RCC 7860 (cell line): ENCODE results near the gene ZBTB1.

Experiments used
- DNase-seq: peaks from one replicate; pipeline ENCODE4 v3.0.0-alpha.2; 2015; ENCODE audit warnings: low spot score
- FAIRE-seq: peaks from 2 replicates; lab custom pipeline; 2012; peaks lifted over from hg19 to GRCh38; lab: Jason Lieb, UNC

ZBTB1 gene, protein sequence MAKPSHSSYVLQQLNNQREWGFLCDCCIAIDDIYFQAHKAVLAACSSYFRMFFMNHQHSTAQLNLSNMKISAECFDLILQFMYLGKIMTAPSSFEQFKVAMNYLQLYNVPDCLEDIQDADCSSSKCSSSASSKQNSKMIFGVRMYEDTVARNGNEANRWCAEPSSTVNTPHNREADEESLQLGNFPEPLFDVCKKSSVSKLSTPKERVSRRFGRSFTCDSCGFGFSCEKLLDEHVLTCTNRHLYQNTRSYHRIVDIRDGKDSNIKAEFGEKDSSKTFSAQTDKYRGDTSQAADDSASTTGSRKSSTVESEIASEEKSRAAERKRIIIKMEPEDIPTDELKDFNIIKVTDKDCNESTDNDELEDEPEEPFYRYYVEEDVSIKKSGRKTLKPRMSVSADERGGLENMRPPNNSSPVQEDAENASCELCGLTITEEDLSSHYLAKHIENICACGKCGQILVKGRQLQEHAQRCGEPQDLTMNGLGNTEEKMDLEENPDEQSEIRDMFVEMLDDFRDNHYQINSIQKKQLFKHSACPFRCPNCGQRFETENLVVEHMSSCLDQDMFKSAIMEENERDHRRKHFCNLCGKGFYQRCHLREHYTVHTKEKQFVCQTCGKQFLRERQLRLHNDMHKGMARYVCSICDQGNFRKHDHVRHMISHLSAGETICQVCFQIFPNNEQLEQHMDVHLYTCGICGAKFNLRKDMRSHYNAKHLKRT

DNA sequence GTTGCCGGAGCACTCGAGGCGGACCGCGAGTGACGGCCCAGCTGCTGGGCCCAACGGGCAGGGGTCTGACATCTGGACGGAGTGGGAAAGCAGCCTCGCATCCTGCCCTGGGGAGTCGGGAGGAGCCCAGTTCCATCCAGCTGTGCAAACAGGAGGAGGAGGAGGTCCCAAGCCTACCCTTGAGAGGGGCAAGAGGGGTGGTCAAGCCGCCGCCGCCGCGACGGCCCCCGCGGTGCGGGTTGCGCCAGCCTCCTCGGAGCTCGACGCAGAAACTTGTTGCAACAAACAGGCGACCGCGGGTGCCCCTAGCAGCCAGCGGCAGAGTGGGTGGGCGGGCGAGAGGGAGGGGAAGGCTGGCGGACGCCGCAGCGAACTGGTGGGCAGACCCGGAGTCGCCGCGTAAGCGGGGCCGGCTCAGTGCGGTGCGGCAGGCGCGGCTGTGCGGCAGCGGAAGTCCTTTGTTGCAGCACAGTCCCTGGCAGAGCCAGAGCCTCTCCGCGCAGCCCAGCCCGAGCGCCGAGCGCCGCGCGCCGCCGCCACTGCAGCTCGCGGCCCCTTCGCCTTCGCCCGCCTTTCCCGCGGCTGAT lies at the start of gene ZBTB1:
Gene ZBTB1 (plus strand): TSS at position 461 of the 587 bp plus-strand sequence. CDS start 16,735 bp downstream, outside the sequence.
- FAIRE-seq (no peak), DNase-seq (peak; percentile 65)

DNA sequence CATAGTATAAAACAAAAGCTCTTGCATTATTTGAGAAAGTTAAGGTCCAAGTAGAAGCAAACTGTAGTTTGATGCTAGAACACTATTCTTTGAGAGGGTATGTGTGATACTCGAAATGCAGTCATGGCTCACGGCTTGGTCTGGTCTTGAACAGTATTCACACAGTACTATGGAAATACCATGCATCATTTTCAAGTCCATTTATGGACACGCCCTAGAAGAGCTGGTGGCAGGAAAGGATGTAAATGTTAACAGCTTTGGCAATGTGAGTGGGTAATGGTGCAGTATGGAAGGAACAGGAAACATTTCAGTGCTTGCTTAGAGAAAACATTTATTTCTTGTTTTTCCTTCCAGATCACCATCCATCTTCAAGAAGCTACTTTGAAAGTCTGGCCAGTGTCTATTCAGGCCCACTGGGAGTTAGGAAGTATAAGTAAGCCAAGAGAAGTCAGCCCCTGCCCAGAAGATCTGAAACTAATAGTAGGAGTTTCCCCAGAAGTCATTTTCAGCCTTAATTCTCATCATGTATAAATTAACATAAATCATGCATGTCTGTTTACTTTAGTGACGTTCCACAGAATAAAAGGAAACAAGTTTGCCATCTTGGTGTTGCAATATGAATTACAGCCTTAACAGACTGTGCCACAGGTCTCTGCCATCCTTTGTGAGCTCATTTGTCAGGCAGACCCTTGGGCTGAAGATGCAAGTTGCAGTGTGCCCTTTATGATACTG lies 45.0 kb upstream of the ZBTB1 start:
- DNase-seq (no peak), FAIRE-seq (no peak)

- FAIRE-seq = no peak
Observed at GRCh38 chr14:64461221-64461620, 43.3 kb upstream of the ZBTB1 start.

DNA sequence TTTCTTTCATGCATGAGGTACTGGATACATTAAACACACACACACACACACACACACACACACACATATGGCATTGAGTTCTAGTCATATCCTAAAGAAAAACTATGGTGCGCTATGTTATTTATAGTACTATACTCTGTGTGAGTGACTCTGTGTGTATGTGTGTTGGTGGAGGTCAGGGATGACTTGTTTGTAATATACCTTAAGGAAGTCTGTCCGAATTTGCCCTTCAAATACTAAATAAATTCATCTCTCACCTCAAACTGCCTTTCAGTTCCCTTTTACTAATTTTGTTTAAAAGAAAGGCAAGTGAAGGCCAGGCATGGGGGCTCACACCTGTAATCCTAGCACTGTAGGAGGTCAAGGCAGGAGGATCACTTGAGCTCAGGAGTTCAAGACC lies 41.4 kb upstream of the ZBTB1 start:
- DNase-seq = no peak
- no peak for FAIRE-seq

More at GRCh38 chr14:64461221-64461620, 43.3 kb upstream of the ZBTB1 start:
- no peak for DNase-seq

- DNase-seq (no peak), FAIRE-seq (no peak)
Observed at GRCh38 chr14:64463873-64464272, 40.7 kb upstream of the ZBTB1 start.

DNA sequence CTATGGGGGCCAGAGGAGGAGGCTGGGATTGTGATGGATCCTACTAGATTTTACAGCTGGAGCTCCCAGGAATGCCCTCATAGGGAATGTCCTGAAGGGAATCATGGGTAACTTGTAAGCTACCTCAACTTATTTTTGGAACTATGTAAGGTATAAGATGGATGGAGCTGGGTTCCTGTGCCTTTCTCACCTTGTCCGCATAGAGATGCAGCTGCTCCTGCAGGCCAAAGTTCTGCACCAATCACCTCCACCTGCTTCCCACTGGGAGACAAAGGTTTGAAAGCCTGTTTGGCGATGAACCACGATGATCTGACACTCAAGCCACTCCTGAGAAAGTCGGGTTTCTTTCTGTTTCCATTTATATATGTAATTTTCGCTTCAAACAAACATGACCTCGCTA lies 39.9 kb upstream of the ZBTB1 start:
- no peak for FAIRE-seq
- DNase-seq = no peak

DNA sequence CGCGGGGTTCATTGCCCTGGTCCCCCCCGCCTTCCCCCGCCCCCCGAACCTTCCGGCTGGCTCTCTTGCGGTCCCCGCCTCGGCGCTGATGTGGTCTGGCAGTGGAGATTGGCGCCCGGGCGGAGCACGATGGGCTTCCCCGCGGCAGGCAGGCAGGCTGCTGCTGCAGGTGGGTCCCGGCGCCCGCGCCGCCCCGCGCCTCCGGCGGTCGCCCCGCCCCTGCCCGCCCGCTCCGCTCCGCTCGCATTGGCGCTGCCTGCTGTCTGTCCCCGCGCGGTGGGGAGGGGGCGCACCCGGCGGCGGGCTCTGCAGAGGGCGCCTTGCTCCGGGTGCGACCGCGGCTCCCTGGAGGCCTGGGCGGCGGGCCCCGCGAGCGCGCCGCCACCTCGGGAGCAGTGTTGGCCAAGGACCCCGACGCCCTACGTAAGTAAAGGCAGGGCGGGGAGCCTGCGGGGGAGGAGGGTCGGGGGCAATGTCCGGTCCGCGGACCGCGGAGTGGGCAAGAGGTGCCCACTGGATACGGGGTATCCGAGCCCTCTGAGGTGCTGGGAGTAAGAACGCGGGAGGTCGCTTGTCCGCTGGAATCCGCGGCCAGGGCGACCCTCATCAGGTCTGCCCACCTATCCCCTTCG lies 39.3 kb upstream of the ZBTB1 start, which contains the start of gene AKAP5:
Gene AKAP5 (plus strand): TSS at position 309 of the 632 bp plus-strand sequence. CDS start 2,896 bp downstream, outside the sequence.
- DNase-seq (no peak), FAIRE-seq (no peak)

DNA sequence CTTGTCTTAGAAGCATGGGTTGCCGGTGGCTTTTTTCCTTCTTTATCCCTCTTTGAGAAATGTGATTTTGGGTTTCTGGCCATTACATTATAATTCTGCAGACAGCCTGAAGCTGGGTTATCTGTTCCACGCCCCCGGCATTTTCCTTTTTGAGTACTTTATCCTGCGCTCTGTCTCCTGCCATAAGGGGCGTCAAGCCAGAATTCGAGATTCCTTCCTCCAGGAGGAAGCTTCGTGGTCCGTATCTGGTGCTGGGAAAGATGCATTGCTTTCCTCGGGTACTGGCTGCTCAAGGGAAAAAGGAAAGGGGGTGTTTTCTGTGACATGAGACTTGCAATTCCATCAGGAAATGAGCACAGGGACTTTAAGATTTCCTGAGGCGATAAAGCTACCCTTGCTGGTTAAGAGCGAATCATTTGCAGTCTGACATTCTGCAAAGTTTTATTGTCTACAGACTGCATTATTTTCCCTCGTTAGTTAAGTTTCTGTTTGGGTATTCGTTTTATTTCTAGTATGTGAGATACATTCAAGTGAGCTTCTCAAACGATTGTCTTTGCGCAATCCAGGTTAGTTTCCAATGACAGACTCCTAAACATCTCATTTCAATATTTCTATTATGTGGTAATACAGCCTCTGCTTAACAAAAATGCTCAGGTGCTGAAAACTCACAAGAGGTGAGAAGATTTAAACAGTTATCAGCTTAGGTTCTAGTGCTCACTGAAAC lies 38.6 kb upstream of the ZBTB1 start:
- no peak for FAIRE-seq

DNA sequence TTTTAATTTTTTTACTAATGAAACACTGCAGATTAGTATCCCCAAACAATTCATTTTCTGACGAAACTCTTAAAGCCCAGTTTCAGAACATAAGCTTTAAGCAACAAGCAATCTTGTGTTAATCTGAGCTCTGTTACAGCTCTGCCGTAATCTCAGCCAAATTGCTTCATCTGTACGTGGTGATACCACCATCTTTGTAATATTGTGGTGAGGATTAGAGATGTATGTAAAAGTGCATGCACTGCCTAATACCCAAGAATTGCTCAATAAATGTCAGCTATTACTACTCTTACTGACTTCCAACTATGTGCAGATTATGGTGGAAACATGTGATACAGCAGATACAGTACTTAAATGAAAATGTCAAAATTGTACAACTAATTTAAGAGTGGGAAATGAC lies 37.5 kb upstream of the ZBTB1 start:
- DNase-seq = no peak
- FAIRE-seq = no peak

More for the DNA sequence above, 38.6 kb upstream of the ZBTB1 start:
- no peak for DNase-seq

GRCh38 chr14:64467566-64467965 lies 37.0 kb upstream of the ZBTB1 start:
- no peak for FAIRE-seq
- no peak for DNase-seq

GRCh38 chr14:64468451-64468850 lies 36.1 kb upstream of the ZBTB1 start:
- DNase-seq (no peak), FAIRE-seq (no peak)

DNA sequence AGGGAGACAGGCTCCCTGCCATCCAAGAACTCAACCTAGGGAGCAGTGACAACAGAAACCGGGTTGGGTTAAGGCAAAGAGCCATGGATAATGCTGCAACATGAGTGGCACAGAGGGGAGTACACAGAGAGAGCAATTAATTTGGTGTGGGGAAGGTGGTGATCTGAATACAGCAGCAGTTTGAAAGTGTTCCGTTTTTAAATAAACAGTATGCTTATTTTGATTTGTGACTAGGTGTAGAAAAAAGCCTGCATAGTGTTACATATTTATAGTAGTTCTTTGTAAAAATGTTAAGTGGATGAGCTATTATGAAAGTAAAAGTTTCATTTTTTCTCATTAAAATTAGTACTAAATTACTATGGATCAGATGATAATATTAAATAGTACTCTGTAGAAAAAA lies 30.5 kb upstream of the ZBTB1 start:
- DNase-seq = no peak
- FAIRE-seq = no peak

GRCh38 chr14:64474698-64475097 lies 29.9 kb upstream of the ZBTB1 start:
- no peak for FAIRE-seq
- no peak for DNase-seq

DNA sequence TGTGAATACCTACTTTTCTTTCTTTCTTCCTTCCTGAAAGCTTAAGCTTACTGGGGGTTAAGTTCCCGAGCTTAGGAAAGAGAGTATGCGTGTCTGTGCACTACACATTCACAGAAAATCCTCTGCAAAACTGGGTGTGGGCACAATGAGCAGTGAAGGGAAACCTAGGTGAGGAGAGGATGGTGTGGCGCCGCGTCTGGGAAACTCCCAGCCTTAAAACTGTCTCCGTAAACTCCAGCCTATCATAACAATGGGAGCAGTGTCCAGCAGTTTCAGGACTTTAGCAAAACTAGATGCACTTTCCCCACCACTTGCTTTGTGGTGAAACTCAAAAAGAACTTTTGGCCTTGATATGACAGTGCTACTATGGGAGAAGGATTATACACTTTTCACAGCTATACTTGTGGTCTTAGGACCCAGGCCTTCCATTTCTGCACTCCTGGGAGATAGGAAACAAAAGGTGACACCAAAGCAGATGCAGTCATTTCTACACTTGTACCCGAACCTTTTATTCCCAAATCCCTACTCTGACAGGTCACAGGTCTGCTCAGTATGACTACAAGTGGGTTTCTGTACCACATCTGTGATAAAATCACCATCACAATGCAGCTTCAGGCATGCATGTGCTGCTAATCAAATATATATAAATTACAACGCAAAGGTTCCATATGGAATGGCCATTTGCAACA lies 28.8 kb upstream of the ZBTB1 start:
- DNase-seq (no peak), FAIRE-seq (no peak)

DNA sequence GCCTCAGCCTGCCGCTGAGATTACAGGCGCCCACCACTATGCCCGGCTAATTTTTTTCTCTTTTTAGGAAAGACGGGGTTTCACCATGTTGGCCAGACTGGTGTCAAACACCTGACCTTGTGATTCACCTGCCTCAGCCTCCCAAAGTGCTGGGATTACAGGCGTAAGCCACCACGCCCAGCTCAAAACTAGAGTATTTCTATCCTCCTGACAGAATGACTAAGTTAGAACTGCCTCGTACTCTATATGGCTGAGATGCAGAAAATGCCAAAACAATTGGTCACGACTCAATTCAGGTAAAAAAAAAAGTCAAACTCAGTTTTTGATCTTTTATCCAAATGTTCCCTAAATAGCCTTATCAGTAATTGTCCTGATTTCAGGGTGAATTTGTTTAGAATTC lies 28.1 kb upstream of the ZBTB1 start:
- no peak for DNase-seq
- FAIRE-seq = no peak

DNA sequence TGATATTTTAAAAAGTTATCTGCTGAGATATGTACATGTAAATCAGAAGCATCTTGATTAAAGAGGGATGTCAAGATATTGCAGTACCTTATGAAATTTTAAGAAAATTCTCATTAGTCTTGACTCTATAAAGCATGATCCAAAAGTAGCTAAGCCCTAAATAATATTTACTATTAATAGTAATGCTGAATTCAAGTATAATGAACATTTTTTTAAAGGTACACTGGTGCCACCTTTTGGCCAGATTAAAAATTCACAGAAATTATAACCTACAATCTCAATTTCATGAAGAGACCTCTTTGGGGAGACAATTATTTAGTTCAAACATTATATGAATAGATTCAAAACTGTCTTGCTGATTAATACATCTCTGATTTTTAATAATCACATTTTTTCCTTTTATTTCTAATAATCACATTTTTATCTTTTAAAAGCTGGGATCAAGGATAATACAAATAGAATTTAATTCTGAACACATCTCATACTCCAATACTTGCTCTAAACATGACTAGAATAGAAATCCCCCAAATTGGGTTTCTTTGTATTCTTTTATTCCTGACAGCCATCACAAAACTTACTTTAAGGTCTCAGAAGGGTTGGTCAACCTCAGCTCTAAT lies 25.8 kb upstream of the ZBTB1 start:
- FAIRE-seq (peak; percentile 49), DNase-seq (peak; percentile 4)

DNA sequence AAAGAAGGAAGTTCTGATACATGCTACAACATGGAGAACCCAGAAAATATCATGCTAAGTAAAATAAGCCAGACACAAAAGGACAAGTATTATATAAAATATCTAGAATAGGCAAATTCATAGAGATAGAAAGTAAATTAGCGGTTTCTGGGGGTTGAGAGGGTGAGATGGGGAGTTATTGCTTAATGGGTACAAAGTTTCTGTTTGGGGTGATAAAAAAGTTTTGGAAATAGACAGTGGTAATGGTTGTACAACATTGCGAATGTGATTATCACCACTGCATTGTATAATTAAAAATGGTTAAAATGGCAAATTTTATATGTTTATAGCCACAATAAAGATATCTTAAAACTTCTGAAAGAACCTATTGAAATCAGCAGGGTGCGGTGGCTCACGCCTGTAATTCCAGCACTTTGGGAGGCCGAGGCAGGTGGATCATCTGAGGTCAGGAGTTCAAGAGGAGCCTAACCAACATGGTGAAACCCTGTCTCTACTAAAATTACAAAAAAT lies 15.9 kb upstream of the ZBTB1 start:
- FAIRE-seq (no peak), DNase-seq (no peak)

- DNase-seq (no peak), FAIRE-seq (no peak)
Observed at GRCh38 chr14:64491637-64492036, 12.9 kb upstream of the ZBTB1 start.

GRCh38 chr14:64493455-64493854 lies 11.1 kb upstream of the ZBTB1 start:
- DNase-seq (no peak), FAIRE-seq (no peak)
